ENCODE results near the gene ARHGEF28. TPM values are rescaled to one million over a fixed set of nuclear protein-coding genes. Genes with fewer than 3 reads are reported as not detected.

Gene ARHGEF28
- total RNA-seq, 1 donor = 0.63 TPM

- Histone ChIP-seq H3K27me3 (ENCODE audit: insufficient read depth, low read length) (peaks cover 3% of the 10 kb centered on the region), H3K9me3 (ENCODE audit: low read depth, low read length) (no peaks in the 10 kb centered on the region), H3K4me3 (ENCODE audit: low read length) (no peak overlapping the region), H3K4me1 (ENCODE audit: insufficient read depth, low read length) (no peaks in the 10 kb centered on the region)
Observed at GRCh38 chr5:73940026-73940425, 314.0 kb downstream of the ARHGEF28 start.

GRCh38 chr5:73940801-73941200, 314.8 kb downstream of the ARHGEF28 start:
- Histone ChIP-seq H3K9me3 (ENCODE audit: low read depth, low read length) (no peaks in the 10 kb centered on the region), H3K4me3 (ENCODE audit: low read length) (no peak overlapping the region), H3K27me3 (ENCODE audit: insufficient read depth, low read length) (peaks cover 3% of the 10 kb centered on the region), H3K4me1 (ENCODE audit: insufficient read depth, low read length) (no peaks in the 10 kb centered on the region)

- no peaks in the 10 kb centered on the region for H3K4me1 ChIP-seq (ENCODE audit: insufficient read depth, low read length)
- H3K27me3 ChIP-seq (ENCODE audit: insufficient read depth, low read length) = peaks cover 3% of the 10 kb centered on the region
- H3K9me3 ChIP-seq (ENCODE audit: low read depth, low read length) = no peaks in the 10 kb centered on the region
- no peak overlapping the region for H3K4me3 ChIP-seq (ENCODE audit: low read length)
Observed at GRCh38 chr5:73942783-73943182, 316.8 kb downstream of the ARHGEF28 start.

GRCh38 chr5:73943397-73943796, 317.4 kb downstream of the ARHGEF28 start:
- H3K4me1 ChIP-seq (ENCODE audit: insufficient read depth, low read length) = no peaks in the 10 kb centered on the region
- no peak overlapping the region for H3K4me3 ChIP-seq (ENCODE audit: low read length)
- H3K27me3 ChIP-seq (ENCODE audit: insufficient read depth, low read length) = peaks cover 3% of the 10 kb centered on the region
- no peaks in the 10 kb centered on the region for H3K9me3 ChIP-seq (ENCODE audit: low read depth, low read length)

- H3K4me1 ChIP-seq (ENCODE audit: insufficient read depth, low read length) = no peaks in the 10 kb centered on the region
- peaks cover 3% of the 10 kb centered on the region for H3K27me3 ChIP-seq (ENCODE audit: insufficient read depth, low read length)
- H3K9me3 ChIP-seq (ENCODE audit: low read depth, low read length) = no peaks in the 10 kb centered on the region
- H3K4me3 ChIP-seq (ENCODE audit: low read length) = no peak overlapping the region
Observed at GRCh38 chr5:73944581-73944980, 318.6 kb downstream of the ARHGEF28 start.

GRCh38 chr5:73945505-73945904, 319.5 kb downstream of the ARHGEF28 start:
- Histone ChIP-seq H3K9me3 (ENCODE audit: low read depth, low read length) (no peaks in the 10 kb centered on the region), H3K27me3 (ENCODE audit: insufficient read depth, low read length) (peaks cover 3% of the 10 kb centered on the region), H3K4me3 (ENCODE audit: low read length) (no peak overlapping the region), H3K4me1 (ENCODE audit: insufficient read depth, low read length) (no peaks in the 10 kb centered on the region)

- H3K4me3 ChIP-seq (ENCODE audit: low read length) = no peak overlapping the region
- no peaks in the 10 kb centered on the region for H3K9me3 ChIP-seq (ENCODE audit: low read depth, low read length)
- H3K4me1 ChIP-seq (ENCODE audit: insufficient read depth, low read length) = no peaks in the 10 kb centered on the region
- H3K27me3 ChIP-seq (ENCODE audit: insufficient read depth, low read length) = peaks cover 3% of the 10 kb centered on the region
Observed at GRCh38 chr5:73946278-73946677, 320.3 kb downstream of the ARHGEF28 start.

DNA sequence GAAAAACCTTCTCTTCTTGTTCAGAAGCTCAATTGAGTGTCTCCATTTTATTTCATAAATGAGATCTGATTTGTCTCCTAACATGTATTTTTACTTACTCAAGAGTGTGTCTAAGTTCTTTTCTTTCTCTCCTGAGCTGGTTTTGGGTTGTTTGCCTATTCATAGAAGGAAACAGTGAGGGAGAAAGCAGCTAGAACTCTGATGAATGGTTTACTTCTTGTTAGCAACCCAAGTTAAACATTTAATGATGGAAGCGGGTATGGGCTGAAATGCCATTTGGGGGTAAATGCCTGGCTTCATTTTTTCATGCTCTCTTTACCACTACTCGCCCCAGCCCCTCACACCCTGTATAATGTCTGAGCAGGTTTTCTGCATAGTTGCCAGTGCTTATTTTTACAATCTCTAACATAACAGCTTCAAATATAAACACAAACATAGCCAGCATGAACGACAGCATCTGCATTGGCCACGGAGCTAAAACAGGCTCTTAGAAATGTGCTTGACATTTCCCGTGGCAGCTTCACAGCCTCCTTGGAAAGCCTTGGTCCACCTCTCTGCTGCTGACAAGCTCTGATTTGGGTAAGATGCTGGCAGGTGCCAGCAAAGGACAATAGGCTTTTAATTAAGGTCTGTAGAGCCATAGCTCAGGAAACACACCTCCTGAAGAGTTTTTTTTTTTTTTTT, 321.1 kb downstream of the ARHGEF28 start:
- no peaks in the 10 kb centered on the region for H3K4me1 ChIP-seq (ENCODE audit: insufficient read depth, low read length)
- peaks cover 3% of the 10 kb centered on the region for H3K27me3 ChIP-seq (ENCODE audit: insufficient read depth, low read length)

GRCh38 chr5:73947906-73948640, 322.1 kb downstream of the ARHGEF28 start:
- Histone ChIP-seq H3K9me3 (ENCODE audit: low read depth, low read length) (no peaks in the 10 kb centered on the region), H3K27me3 (ENCODE audit: insufficient read depth, low read length) (peaks cover 3% of the 10 kb centered on the region), H3K4me3 (ENCODE audit: low read length) (no peak overlapping the region), H3K4me1 (ENCODE audit: insufficient read depth, low read length) (no peaks in the 10 kb centered on the region)

More for the DNA sequence above, 321.1 kb downstream of the ARHGEF28 start:
- Histone ChIP-seq H3K9me3 (ENCODE audit: low read depth, low read length) (no peaks in the 10 kb centered on the region), H3K4me3 (ENCODE audit: low read length) (no peak overlapping the region)

GRCh38 chr5:73948720-73949119, 322.7 kb downstream of the ARHGEF28 start:
- Histone ChIP-seq H3K9me3 (ENCODE audit: low read depth, low read length) (no peaks in the 10 kb centered on the region), H3K4me1 (ENCODE audit: insufficient read depth, low read length) (no peaks in the 10 kb centered on the region), H3K27me3 (ENCODE audit: insufficient read depth, low read length) (no peaks in the 10 kb centered on the region), H3K4me3 (ENCODE audit: low read length) (no peak overlapping the region)

DNA sequence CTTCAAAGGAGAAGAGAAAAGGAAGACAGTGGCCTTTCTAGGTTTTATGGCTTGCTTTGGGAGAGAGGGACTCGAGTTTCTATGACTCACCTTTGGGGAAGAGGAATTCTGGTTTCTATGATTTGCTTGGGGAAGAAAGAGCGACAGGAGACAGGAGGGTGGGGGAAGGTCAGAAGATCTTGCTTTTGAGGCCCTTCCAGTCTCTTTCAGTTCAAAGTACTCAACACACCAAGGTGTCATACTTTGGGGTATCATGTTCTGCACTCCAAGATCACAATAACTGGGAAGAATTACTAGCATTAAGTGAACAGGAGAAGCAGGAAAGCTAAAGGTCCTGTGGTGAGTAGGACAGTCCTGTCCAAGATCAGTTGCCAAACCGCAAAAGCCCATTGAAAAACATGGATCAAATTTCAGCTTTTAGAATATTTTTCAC, 324.5 kb downstream of the ARHGEF28 start:
- Histone ChIP-seq H3K4me1 (ENCODE audit: insufficient read depth, low read length) (no peaks in the 10 kb centered on the region), H3K4me3 (ENCODE audit: low read length) (no peak overlapping the region), H3K27me3 (ENCODE audit: insufficient read depth, low read length) (no peaks in the 10 kb centered on the region), H3K9me3 (ENCODE audit: low read depth, low read length) (no peaks in the 10 kb centered on the region)

- Histone ChIP-seq H3K4me3 (ENCODE audit: low read length) (no peak overlapping the region), H3K9me3 (ENCODE audit: low read depth, low read length) (no peaks in the 10 kb centered on the region), H3K4me1 (ENCODE audit: insufficient read depth, low read length) (no peaks in the 10 kb centered on the region), H3K27me3 (ENCODE audit: insufficient read depth, low read length) (no peaks in the 10 kb centered on the region)
Observed at GRCh38 chr5:73950912-73951430, 325.0 kb downstream of the ARHGEF28 start.

- H3K4me1 ChIP-seq (ENCODE audit: insufficient read depth, low read length) = no peaks in the 10 kb centered on the region
- no peak overlapping the region for H3K4me3 ChIP-seq (ENCODE audit: low read length)
- H3K27me3 ChIP-seq (ENCODE audit: insufficient read depth, low read length) = no peaks in the 10 kb centered on the region
- no peaks in the 10 kb centered on the region for H3K9me3 ChIP-seq (ENCODE audit: low read depth, low read length)
Observed at GRCh38 chr5:73952872-73953271, 326.9 kb downstream of the ARHGEF28 start.

DNA sequence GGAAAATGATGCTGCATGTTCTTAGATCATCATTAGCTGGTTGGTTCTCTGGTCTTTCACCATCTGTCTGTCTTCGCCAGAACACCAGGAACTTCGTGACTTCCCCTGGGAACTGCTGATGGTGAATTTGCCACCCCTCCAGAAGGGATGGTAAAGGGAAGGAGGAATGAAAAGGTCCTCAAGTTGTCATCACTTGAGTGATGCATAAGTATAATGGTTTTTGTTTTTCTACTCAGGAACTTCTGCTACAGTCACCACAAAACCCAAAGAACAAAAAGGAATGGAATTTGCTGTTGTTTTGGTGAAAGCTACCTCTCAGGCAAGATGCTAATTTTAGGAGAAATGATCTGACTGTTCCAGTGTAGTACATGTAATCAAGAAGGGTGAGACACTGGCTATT, 328.4 kb downstream of the ARHGEF28 start:
- Histone ChIP-seq H3K4me3 (ENCODE audit: low read length) (no peak overlapping the region), H3K4me1 (ENCODE audit: insufficient read depth, low read length) (no peaks in the 10 kb centered on the region), H3K27me3 (ENCODE audit: insufficient read depth, low read length) (no peaks in the 10 kb centered on the region), H3K9me3 (ENCODE audit: low read depth, low read length) (no peaks in the 10 kb centered on the region)

DNA sequence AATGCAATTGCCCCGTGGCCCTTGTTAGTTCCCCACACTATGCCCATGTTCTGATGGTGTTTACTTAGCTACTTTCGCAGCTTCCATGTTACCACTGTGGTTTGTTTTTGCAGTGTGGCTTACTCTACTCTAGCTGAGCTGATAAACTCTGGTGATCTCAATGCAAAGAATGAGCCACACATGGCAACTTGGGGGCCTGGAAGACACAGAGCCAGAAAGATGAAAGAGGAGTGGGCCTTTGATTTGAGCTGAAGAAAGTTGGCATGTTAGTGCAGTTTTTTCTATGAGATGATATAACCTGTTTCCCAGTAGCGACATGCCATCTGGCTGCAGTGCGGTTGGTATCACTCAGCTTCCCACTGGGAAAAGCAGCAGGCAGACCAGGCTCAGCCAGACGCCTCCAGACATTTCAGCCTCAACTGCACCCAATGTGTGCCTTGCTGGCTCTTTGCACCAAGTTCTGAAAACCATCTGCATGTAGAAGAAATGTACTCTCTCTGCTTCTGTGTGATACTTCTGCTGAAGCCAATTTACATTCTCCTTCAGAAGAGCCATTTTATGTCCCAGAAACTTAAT, 329.4 kb downstream of the ARHGEF28 start:
- Histone ChIP-seq H3K4me1 (ENCODE audit: insufficient read depth, low read length) (no peaks in the 10 kb centered on the region), H3K9me3 (ENCODE audit: low read depth, low read length) (no peaks in the 10 kb centered on the region), H3K27me3 (ENCODE audit: insufficient read depth, low read length) (no peaks in the 10 kb centered on the region), H3K4me3 (ENCODE audit: low read length) (no peak overlapping the region)
